NCI-H774 (cell line): ENCODE measurements around the gene BID.
"Not testable (repeated sequence)": the region's sequence is repeated elsewhere in the genome, so short reads cannot be mapped to it uniquely, and the experiment has no call there.

Experiments used
- DNase-seq: peaks from one replicate; lab custom pipeline; 2025; lab: John Stamatoyannopoulos, UW

The BID gene

GRCh38 chr22:17703811-17704210 is 70.5 kb downstream of the BID start:
- DNase-seq: no peak

GRCh38 chr22:17700778-17701177 is 73.5 kb downstream of the BID start:
- no peak for DNase-seq

- DNase-seq: no peak
These were observed 74.5 kb downstream of the BID start for GRCh38 chr22:17699696-17700340.

GRCh38 chr22:17698948-17699347 is 75.3 kb downstream of the BID start:
- DNase-seq: no peak

- not testable (repeated sequence) for DNase-seq
These were observed 76.0 kb downstream of the BID start for GRCh38 chr22:17698276-17698675.

- DNase-seq: not testable (repeated sequence)
These were observed 77.1 kb downstream of the BID start for GRCh38 chr22:17697196-17697595.

- no peak for DNase-seq
These were observed 78.3 kb downstream of the BID start for GRCh38 chr22:17695986-17696385.

GRCh38 chr22:17694752-17695151 is 79.5 kb downstream of the BID start:
- DNase-seq: no peak

- no peak for DNase-seq
These were observed 80.1 kb downstream of the BID start for GRCh38 chr22:17694193-17694592.

- no peak for DNase-seq
These were observed 81.4 kb downstream of the BID start for GRCh38 chr22:17692841-17693240.

- DNase-seq: no peak
These were observed 90.0 kb downstream of the BID start for GRCh38 chr22:17684245-17684644.
